K562 (cell line): Measurements from ENCODE around the gene HOXB4. TPM values are rescaled to one million over a fixed set of nuclear protein-coding genes. Genes with fewer than 3 reads are reported as not detected.

ENCODE experiments used
- CBX1 ChIP-seq: sonication (generic); IDR thresholded peaks from 2 replicates; pipeline ENCODE4 v1.6.1; 2016; ENCODE audit warnings: antibody characterized with exemption, low read depth, mild to moderate bottlenecking
- FOXM1 ChIP-seq, 2 experiments: fragments of 450-650 bp in 1 of 2; sonication (generic) in 1 of 2; formaldehyde crosslinking in 1 of 2; IDR thresholded peaks; 2 replicates each; pipeline versions ENCODE4 v1.6.1 to v1.9.0; 2017 to 2022; ENCODE audit warnings: low read depth in 2 of 2, mild to moderate bottlenecking in 2 of 2, missing genetic modification reagents in 1 of 2, moderate library complexity in 1 of 2
- HNRNPL ChIP-seq: fragments of 200-400 bp; formaldehyde crosslinking; IDR thresholded peaks from 2 replicates; pipeline ENCODE4 v1.6.1; 2017; ENCODE audit warnings: low read depth, mild to moderate bottlenecking, low read length
- PHF21A ChIP-seq: fragments of 450-650 bp; IDR thresholded peaks from 2 replicates; pipeline ENCODE4 v1.6.1; 2017; ENCODE audit warnings: low read depth, borderline replicate concordance
- SOX6 ChIP-seq: fragments of 450-650 bp; IDR thresholded peaks from 2 replicates; pipeline ENCODE4 v1.6.1; 2014; ENCODE audit warnings: mild to moderate bottlenecking
- SREBF2 ChIP-seq: sonication (generic); formaldehyde crosslinking; IDR thresholded peaks from 2 replicates; pipeline ENCODE4 v1.4.0; 2020; ENCODE audit warnings: mild to moderate bottlenecking, missing genetic modification reagents
- TAF7 ChIP-seq: fragments of 450-650 bp; IDR thresholded peaks from 2 replicates; pipeline ENCODE4 v1.6.1; 2016; ENCODE audit warnings: missing genetic modification characterization, missing compliant biosample characterization
- ZBTB1 ChIP-seq: sonication (generic); formaldehyde crosslinking; IDR thresholded peaks from 2 replicates; pipeline ENCODE4 v1.8.1; 2023; ENCODE audit warnings: missing genetic modification reagents, low read depth, mild to moderate bottlenecking, borderline replicate concordance
- ZBTB7A ChIP-seq: IDR thresholded peaks from 2 replicates; pipeline ENCODE4 v1.6.1; 2011; ENCODE audit warnings: low read depth, mild to moderate bottlenecking, low read length, moderate library complexity, borderline replicate concordance; ENCODE audit not compliant: control insufficient read depth
- ZNF584 ChIP-seq: fragments of 200-800 bp; sonication (Bioruptor generic); IDR thresholded peaks from 2 replicates; pipeline ENCODE4 v1.6.1; 2016; ENCODE audit warnings: low read depth, mild to moderate bottlenecking, missing genetic modification characterization, missing compliant biosample characterization
- ZNF668 ChIP-seq: fragments of 250-450 bp; sonication (Bioruptor Pico); IDR thresholded peaks from 2 replicates; pipeline ENCODE4 v1.8.0; 2022; ENCODE audit warnings: mild to moderate bottlenecking, inconsistent platforms
- polyA plus RNA-seq, 8 experiments: library from polyadenylated mRNA; depleted of rRNA in 4 of 8; stranded (reverse) in 5 of 8; unstranded in 3 of 8; fragments of >200 nt; fragmentation: Nextera tagmentation in 2 of 8; fragmentation: Illumina TruSeq in 1 of 8; extraction: Ambion mirVana in 2 of 8; extraction: Trizol in 1 of 8; gene quantifications; 2 replicates each; pipeline versions ENCODE4 v1.2.1 to v1.2.3, GENCODE V29; 2011 to 2014; ENCODE audit warnings: inconsistent platforms in 1 of 8, missing spikeins in 1 of 8
- total RNA-seq, 7 experiments: library from RNA; depleted of rRNA in 6 of 7; stranded (reverse); fragments of >200 nt in 6 of 7; fragmentation: Illumina TruSeq in 2 of 7; extraction: Trizol in 2 of 7; gene quantifications; 2 replicates each; pipeline versions ENCODE4 v1.2.1 to v1.2.3, GENCODE V29; 2011 to 2021; ENCODE audit warnings: low replicate concordance in 1 of 7
- TF ChIP-seq, protein P1 (sequence below): fragments of 200-800 bp; sonication (Bioruptor generic); IDR thresholded peaks from 2 replicates; pipeline ENCODE4 v1.6.1; 2016; ENCODE audit warnings: missing genetic modification characterization, missing compliant biosample characterization
- TF ChIP-seq, protein P2 (sequence below): sonication (generic); formaldehyde crosslinking; IDR thresholded peaks from 2 replicates; pipeline ENCODE4 v1.9.0; 2022; ENCODE audit warnings: mild to moderate bottlenecking, missing genetic modification reagents
- TF ChIP-seq, protein P3 (sequence below), 2 experiments: fragments of 250-450 bp in 1 of 2; fragments of 450-650 bp in 1 of 2; sonication (Bioruptor Pico) in 1 of 2; IDR thresholded peaks; 2 replicates each; pipeline versions ENCODE4 v1.6.1 to v1.8.0; 2016 to 2021; ENCODE audit warnings: mild to moderate bottlenecking in 2 of 2, moderate library complexity in 2 of 2, missing compliant biosample characterization in 1 of 2, missing genetic modification characterization in 1 of 2
- TF ChIP-seq, protein P4 (sequence below): sonication (generic); formaldehyde crosslinking; IDR thresholded peaks from 2 replicates; pipeline ENCODE4 v1.5.0; 2020; ENCODE audit warnings: missing genetic modification reagents
- TF ChIP-seq, protein P5 (sequence below), 2 experiments: fragments of 450-650 bp; IDR thresholded peaks; 2 replicates each; pipeline ENCODE4 v1.6.1; 2016

Gene HOXB4
- total and polyA plus RNA-seq, 9 of the 15 experiments (the other 6 are each of a cell fraction or from before 2014, with no cell fraction given) = 1.6 to 34.9 (median 14.9) TPM

DNA sequence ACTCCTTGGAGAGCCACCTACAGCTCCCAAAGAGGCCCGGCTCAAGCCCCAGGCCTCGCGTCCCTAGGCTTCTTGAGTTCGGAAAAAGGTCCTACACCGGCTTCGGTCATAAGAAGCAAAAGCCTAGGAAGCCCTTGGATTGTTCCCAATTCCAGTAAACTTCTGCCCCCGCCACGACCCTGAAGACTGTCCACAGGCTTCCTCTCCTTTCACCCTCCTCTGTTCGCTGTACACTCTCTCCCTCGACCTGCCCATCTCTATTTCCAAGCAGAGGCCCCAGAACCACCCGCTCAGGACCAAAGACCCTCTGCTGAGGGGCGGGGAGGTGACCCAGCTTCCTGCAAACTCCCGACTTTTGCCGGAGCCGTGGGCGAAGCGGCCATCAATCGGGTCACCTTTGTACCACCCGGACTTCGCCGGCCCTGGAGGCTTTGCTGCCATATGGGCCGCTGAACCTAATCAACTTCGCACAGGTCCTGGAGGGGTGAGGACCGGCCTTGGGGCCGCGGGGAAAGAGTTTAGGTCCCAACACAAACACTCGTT is 36.0 kb downstream of the HOXB4 start (continued):
- TF ChIP-seq, protein P1, sequence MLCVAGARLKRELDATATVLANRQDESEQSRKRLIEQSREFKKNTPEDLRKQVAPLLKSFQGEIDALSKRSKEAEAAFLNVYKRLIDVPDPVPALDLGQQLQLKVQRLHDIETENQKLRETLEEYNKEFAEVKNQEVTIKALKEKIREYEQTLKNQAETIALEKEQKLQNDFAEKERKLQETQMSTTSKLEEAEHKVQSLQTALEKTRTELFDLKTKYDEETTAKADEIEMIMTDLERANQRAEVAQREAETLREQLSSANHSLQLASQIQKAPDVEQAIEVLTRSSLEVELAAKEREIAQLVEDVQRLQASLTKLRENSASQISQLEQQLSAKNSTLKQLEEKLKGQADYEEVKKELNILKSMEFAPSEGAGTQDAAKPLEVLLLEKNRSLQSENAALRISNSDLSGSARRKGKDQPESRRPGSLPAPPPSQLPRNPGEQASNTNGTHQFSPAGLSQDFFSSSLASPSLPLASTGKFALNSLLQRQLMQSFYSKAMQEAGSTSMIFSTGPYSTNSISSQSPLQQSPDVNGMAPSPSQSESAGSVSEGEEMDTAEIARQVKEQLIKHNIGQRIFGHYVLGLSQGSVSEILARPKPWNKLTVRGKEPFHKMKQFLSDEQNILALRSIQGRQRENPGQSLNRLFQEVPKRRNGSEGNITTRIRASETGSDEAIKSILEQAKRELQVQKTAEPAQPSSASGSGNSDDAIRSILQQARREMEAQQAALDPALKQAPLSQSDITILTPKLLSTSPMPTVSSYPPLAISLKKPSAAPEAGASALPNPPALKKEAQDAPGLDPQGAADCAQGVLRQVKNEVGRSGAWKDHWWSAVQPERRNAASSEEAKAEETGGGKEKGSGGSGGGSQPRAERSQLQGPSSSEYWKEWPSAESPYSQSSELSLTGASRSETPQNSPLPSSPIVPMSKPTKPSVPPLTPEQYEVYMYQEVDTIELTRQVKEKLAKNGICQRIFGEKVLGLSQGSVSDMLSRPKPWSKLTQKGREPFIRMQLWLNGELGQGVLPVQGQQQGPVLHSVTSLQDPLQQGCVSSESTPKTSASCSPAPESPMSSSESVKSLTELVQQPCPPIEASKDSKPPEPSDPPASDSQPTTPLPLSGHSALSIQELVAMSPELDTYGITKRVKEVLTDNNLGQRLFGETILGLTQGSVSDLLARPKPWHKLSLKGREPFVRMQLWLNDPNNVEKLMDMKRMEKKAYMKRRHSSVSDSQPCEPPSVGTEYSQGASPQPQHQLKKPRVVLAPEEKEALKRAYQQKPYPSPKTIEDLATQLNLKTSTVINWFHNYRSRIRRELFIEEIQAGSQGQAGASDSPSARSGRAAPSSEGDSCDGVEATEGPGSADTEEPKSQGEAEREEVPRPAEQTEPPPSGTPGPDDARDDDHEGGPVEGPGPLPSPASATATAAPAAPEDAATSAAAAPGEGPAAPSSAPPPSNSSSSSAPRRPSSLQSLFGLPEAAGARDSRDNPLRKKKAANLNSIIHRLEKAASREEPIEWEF (CRISPR knock-in tag) = no peak
- TF ChIP-seq ZNF668 (CRISPR knock-in tag) = no peak
- TF ChIP-seq CBX1 = peak; percentile 30; the same call in 1 of the 2 replicates
- TF ChIP-seq TAF7 (tag) = peak; percentile 16; the same call in 1 of the 2 replicates
- TF ChIP-seq FOXM1 (IDR thresholded peaks at IDR 0.05; ENCODE audit: low read depth) = no peak
- TF ChIP-seq FOXM1 (CRISPR knock-in tag; IDR thresholded peaks at IDR 0.05; ENCODE audit: low read depth) = no peak
- TF ChIP-seq ZNF584 (CRISPR knock-in tag) = 0 out of 2 replicates have a peak, but pooled peaks have one; percentile 58
- TF ChIP-seq SOX6 = no peak
- TF ChIP-seq, protein P2, sequence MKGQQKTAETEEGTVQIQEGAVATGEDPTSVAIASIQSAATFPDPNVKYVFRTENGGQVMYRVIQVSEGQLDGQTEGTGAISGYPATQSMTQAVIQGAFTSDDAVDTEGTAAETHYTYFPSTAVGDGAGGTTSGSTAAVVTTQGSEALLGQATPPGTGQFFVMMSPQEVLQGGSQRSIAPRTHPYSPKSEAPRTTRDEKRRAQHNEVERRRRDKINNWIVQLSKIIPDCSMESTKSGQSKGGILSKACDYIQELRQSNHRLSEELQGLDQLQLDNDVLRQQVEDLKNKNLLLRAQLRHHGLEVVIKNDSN (CRISPR knock-in tag) = no peak
- no peak for TF ChIP-seq SREBF2 (CRISPR knock-in tag)
- no peak for TF ChIP-seq HNRNPL
- TF ChIP-seq, protein P3, sequence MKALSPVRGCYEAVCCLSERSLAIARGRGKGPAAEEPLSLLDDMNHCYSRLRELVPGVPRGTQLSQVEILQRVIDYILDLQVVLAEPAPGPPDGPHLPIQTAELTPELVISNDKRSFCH (CRISPR knock-in tag; IDR thresholded peaks at IDR 0.05) = no peak
- TF ChIP-seq, protein P3 (tag; IDR thresholded peaks at IDR 0.05) = 0 out of 2 replicates have a peak, but pooled peaks have one; percentile 20
- TF ChIP-seq, protein P4, sequence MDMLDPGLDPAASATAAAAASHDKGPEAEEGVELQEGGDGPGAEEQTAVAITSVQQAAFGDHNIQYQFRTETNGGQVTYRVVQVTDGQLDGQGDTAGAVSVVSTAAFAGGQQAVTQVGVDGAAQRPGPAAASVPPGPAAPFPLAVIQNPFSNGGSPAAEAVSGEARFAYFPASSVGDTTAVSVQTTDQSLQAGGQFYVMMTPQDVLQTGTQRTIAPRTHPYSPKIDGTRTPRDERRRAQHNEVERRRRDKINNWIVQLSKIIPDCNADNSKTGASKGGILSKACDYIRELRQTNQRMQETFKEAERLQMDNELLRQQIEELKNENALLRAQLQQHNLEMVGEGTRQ (CRISPR knock-in tag) = 0 out of 2 replicates have a peak, but pooled peaks have one; percentile 7
- peak; percentile 11; the same call in 1 of the 2 replicates for TF ChIP-seq ZBTB7A
- no peak for TF ChIP-seq ZBTB1 (CRISPR knock-in tag)
- TF ChIP-seq PHF21A = 0 out of 2 replicates have a peak, but pooled peaks have one; percentile 43
- TF ChIP-seq, protein P5, sequence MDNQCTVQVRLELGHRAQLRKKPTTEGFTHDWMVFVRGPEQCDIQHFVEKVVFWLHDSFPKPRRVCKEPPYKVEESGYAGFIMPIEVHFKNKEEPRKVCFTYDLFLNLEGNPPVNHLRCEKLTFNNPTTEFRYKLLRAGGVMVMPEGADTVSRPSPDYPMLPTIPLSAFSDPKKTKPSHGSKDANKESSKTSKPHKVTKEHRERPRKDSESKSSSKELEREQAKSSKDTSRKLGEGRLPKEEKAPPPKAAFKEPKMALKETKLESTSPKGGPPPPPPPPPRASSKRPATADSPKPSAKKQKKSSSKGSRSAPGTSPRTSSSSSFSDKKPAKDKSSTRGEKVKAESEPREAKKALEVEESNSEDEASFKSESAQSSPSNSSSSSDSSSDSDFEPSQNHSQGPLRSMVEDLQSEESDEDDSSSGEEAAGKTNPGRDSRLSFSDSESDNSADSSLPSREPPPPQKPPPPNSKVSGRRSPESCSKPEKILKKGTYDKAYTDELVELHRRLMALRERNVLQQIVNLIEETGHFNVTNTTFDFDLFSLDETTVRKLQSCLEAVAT (IDR thresholded peaks at IDR 0.05) = peak; percentile 90 to 93
